HG03558 (cell line): ENCODE measurements around the gene QRFP.
"Not testable (repeated sequence)": the region's sequence is repeated elsewhere in the genome, so short reads cannot be mapped to it uniquely, and the experiment has no call there.

Source experiments
- ATAC-seq: cut with Tn5 transposase; IDR thresholded peaks from one replicate; pipeline ENCODE4 v1.9.1; 2021; ENCODE audit warnings: moderate number of reproducible peaks; ENCODE audit not compliant: unreplicated experiment; ENCODE audit errors: extremely low read depth

Gene QRFP

DNA sequence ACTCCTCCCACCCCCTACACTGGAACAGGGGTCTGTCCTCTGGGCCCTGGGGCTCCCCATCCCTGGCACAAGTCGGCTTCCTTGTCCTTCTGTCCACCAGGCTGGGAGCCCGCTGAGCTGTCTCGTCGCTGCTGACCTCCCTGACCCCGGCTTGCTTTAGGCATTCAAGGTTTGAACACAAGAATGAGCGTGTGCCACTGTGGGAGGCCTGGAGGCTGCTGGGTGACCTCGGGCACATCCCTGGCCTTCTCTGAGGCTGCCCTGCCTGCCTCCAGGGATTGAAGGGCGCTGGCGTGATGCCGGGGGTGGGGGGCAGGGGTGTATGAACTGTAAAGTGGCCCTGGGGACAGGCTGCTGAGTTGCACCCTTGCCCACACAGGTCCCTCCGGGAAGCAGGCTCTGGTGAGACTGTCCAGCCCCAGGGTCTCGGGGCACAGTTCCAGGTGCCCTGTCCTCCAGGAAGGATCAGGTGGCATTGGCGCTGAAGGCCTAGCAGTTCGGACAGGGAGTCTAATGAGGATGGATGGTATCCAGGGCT is 24.2 kb upstream of the QRFP start:
- ATAC-seq = no peak

DNA sequence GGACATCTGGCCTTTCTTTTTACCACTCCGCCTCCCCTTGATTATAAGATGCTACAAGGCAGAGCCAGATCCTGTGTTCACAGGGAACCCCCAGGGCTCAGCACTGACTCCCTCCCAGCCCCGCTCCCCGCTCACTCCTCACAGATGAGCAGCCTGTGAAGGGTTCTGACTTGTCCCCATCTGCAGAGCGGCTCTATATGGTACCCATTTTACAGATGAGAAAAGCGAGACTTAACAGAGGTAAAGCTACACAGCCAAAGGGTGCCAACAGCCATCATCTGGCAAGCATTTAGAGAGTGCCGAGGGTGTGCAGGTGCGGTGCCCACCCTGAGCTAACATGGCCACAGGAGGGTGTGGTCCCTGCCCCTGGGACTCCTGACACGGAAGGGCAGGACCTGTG is 23.6 kb upstream of the QRFP start:
- ATAC-seq = no peak

DNA sequence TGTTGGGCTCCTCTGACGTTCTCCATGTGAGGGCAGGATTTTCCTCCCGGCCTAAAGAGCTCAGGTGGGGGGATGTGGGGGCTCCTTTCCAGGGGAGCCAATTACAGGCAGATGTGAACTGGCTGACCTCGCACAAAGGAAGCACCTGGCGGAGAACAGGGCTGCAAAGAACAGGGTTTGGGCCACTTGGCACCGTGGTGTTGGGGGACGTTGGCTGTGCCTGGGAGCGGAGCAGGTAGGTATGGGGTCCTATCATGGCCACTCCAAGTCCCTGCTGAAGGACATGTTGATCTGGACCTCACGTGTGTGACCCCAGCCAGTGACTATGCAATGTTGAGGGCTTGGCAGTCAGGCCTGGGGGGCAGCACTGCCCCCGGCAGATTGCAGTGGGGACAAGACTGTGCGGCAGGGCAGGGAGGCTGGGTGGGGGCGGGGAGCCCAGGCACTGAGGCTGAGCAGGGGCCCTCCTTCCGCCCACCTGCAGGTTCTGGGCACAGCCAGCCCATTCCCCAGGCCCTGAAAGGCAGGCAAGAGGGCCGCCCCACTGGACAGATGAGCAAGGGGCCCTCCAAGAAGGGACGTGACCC is 23.0 kb upstream of the QRFP start:
- ATAC-seq = no peak

DNA sequence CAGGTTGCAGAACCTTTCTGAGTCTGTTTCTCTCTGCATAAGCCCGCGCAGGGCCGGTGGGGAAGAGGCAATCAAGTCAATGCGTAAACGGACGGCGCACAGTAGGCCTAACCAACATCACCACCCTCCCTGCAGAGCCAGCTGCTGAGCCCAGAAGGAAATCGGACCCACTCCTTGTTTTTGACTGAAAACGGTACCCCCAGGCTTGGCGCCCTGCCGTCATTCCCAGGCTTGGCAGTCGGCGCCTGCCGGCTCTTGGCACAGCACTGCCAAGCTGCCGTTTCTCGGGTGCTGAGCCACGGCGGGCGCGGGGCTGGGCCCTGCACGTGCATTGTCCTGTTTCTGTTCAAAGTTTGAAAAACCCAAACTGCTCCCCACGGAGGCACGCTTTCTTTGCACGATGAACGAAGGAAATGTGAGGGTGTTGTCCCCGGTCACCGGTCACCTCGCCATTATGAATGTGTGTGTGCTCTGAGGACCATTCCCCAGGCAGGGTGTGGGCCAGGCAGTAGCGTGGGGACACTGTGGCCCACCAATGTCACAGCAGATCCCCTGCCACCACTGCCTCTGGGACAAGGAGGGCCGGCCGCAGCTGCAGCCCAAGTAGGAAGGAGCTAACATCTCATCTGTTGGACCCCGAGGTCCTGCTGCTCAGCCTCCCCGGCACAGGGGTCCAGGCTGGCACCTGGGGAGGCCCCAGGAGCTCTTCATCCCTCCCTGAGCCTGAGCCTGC is 22.4 kb upstream of the QRFP start:
- no peak for ATAC-seq

GRCh38 chr9:130918101-130918825 is 21.7 kb upstream of the QRFP start:
- no peak for ATAC-seq

DNA sequence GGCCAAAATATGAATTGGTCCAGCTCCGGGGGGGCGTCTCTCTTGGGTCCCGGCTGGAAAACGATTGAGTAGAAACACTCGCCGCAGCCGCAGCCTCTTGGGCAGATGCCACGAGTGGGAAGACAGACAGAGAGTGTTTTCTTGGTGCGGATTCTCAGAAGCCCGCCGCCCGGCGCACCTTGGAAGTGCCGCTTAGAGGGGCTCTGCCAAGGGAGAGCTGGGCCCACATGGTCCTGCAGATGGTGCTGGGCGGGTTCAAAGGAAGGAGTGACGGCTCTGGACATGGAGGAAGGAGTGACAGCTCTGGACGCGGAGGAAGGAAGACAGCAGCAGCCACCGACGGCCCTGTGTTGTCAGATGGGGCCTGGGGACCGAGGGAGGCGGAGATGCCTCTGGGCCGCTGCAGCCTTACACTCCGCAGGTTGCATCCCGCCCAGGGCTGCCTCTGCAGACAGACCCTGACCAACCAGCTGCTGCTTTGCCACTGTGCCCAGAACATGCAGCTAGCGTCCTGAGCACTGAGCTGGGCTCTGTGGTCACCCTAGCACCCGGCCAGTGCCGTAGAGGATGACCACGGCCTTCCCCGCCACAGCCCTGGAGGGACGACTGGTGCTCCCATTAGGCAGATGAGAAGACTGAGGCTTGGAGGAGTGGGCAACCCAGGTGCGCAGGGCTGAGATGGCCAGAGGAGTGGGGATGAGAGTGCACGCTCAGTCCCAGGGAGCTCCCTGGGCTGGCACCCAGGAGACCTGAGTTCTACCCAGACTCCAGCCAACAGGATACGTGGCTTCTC is 20.8 kb upstream of the QRFP start:
- ATAC-seq = no peak

DNA sequence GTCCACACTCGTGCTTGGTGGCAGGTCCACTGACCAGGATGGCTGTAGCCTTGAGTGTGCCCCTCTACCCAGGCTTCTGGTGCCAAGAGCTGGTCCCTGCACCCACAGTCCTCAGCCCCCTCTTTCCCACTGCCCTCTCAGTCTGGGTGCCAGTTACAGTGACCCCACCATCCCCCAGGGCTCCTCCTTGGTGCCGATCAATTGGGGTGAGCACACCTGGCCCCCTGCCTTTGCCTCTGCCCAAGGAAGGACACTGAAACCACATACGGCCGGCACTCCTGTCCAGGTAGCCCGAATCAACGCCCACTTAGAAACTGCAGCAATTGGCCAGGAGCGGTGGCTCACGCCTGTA is 18.5 kb upstream of the QRFP start:
- no peak for ATAC-seq

DNA sequence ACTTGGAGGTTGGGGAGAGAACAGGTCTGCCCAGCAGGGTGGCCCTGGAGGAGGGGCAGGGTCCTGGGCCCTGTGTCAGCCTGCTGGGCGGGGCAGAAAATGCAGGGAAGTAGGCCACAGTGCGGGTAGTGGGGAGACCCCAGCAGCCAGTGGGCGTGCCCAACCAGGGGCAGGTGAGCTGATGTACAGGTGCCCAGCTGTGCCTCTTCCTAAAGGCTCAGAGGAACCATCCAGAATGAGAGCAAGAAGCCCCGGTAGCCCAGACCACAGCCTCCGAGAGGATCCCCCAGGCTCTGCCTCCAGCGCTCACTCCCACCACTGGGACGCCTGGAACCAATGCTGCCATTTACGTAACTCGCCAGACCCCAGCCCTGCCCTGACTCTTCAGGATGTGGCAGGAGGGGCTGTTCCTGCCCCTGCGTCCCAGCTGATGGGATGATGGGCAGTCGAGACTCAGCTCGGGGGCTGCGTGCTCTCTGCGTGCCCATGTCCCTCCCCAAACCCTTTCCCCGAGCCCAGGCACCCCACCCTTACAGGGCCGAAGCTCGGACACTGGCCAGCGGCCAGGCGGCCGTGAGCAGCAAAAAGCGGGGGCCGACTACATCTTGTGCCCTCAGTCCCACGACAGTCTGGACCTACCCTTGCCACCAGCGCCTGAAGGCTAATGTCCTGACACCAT is 17.9 kb upstream of the QRFP start:
- ATAC-seq = no peak

DNA sequence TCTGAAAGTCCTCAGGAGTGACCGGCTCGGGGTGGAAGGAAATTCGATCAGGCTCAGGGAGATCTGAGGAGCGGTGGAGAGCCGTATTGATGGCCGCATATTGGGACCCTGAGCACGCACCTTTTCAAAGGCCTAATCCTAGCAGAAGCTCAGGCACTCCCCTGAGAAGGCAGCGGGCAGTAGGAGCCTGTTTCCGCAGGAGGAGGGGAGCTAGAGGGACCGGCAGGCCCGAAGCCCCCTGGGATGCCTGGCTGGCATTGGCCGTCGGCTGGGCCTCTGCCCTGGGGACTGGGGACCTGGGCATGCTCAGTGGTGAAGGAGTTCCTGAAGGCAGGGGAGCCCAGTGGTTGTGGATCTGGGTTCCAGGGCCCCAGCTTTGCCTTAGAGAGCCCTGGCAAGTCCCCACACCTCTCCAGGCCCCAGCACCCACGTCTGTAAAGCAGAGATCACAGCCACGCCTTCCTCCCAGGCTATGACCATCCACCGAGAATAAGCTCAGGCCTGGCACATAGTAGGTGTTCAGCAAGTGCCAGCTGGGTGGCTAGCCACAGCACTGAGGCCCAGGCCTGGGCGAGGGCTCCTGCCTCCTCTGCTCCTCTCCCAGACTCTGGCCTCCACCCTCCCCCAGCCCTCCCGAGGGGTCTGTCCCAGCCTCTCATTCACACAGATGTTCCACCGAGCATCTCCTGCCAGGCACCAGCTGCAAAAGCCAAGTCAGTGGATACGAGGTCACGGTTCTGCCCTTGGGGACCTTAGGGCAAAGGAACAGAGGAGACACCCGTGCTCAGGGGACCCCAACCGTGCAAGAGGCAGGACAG is 17.2 kb upstream of the QRFP start:
- ATAC-seq = no peak

- no peak for ATAC-seq
Observed at GRCh38 chr9:130912932-130913598, 16.5 kb upstream of the QRFP start.

DNA sequence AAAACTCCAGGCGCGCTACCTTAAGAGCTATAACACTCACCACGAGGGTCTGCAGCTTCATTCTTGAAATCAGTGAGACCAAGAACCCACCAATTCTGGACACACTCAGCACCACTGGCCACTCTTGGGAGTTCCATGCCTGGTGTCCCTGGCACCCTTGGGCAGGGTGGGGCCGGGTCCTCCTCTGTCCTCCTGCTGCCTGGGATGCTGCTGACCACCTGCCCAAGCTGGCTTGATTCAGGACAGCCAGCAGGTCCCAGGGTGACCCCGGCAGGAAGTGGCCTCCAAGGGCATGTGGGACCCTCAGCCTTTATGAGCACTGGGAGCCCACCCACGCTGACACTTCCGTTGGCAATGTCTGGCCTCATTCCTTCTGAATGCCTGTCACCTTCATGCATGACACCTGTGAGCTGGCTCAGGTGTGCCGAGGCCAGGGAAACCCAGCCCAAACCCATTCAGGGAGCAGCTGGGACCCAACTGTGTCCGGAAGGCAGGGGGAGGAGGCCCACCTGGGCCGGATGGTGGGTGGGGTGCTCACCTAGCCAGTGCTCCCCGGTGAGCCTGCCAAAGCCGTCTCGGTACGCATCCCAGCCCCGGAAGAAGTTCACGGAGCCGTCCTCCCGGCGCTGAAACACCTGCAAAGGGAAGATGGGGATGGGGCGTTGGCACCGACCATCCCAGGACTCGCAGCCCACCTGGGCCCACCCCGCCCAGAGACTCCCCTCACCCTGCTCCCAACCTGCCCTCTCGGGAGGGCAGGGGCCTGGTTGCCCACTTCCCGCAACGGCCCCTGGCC is 14.8 kb upstream of the QRFP start:
- no peak for ATAC-seq

GRCh38 chr9:130910670-130911069 is 14.1 kb upstream of the QRFP start:
- not testable (repeated sequence) for ATAC-seq

GRCh38 chr9:130910041-130910440 is 13.4 kb upstream of the QRFP start:
- not testable (repeated sequence) for ATAC-seq

GRCh38 chr9:130908878-130909355 is 12.3 kb upstream of the QRFP start:
- no peak for ATAC-seq

DNA sequence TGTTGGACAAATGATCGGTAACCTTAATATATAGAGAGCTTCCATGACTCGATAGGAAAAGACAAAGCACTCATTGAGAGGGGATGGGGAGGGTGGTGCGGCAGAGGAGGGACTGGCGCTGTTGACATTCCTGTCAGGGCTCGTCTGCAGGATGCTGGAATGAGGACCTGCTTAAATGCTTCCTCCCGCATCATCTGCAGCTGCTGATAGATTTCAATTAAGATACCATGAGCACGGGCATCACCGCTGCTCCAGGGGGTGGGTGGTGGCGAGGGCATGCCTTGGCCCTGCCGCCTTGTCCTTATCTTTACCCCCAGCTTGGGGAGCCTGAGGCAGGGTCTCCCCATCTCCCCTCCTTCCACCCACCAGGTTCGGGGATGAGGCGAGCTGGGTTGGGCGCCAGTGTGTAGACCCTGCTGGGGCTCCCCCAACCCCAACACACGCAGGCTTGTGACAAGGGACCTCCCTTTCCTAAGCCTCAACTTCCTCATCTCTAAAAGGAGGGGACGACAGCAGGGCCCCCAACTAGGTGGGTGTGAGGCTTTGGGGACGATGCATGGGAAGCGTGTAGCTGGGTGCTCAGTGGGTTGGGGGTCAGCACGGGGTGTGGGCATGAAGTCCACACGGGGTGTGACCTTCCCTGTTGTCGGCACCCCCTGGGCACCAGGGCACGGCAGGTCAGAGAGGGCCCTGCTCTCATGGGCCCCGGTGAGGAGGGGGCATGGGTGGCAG is 11.7 kb upstream of the QRFP start:
- no peak for ATAC-seq

DNA sequence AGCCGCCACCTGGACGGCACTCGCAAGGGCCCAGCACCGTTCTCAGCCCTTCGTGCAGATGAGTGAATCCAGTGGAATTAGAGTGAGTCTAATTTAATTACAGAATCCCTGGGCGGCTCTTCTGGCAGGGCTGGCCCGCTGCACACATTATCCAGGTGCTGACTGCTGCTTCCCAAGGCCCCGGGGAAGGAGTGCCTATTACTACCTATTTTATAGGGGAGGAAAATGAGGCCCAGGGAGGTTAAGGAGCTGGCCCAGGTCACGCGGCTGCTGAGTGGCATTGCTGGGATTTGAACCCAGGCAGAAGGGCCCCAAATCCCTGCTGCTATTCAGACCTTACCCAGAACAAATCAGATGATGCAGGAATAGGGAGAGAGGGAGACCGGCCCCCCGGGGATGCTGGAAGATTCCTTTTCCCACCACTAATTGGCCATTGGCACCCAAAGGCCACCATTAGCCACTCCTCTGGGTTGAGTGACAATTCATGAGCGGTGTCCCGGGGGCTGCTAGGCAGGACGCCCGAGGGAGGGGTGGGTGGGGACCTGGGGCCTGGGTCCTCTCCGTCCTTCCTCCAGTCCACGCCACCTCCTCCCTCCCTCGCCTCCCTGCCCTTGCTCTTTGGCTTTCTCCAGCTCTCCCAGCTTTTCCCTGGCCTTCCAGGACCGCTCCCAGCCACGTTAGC is 10.3 kb upstream of the QRFP start:
- ATAC-seq = no peak
